ENCODE results near the gene RRP8.

The RRP8 gene

GRCh38 chr11:6563121-6563619, 40.2 kb downstream of the RRP8 start:
- Histone ChIP-seq H3F3A (ENCODE audit: insufficient read depth) (no peaks in the 10 kb centered on the region), H3K27ac (ENCODE audit: low read depth, low read length) (no peak overlapping the region), H3K27me3 (ENCODE audit: low read length) (no peaks in the 10 kb centered on the region), H2AFZ (ENCODE audit: low read depth, low read length, severe bottlenecking) (no peak overlapping the region), H3K4me3 (ENCODE audit: insufficient read depth, low read length, poor library complexity, severe bottlenecking) (no peak overlapping the region), H3K79me2 (ENCODE audit: insufficient read depth, low read length) (no peaks in the 10 kb centered on the region), H3K4me2 (ENCODE audit: low read depth, low read length, poor library complexity, severe bottlenecking) (no peak overlapping the region), H3K9ac (ENCODE audit: low read length) (no peak overlapping the region), H3K9me3 (ENCODE audit: insufficient read depth, low read length) (no peaks in the 10 kb centered on the region), H4K20me1 (ENCODE audit: low read depth, low read length) (no peaks in the 10 kb centered on the region), H3K9me2 (replicated peaks; ENCODE audit: insufficient read depth, low read length) (no peaks in the 10 kb centered on the region), H3K36me3 (ENCODE audit: low read length) (no peaks in the 10 kb centered on the region)
- no peak for TF ChIP-seq EZH2phosphoT487 (conservative IDR thresholded peaks at IDR 0.05; ENCODE audit: low read length)
- TF ChIP-seq CTCF (IDR thresholded peaks at IDR 0.05; ENCODE audit: insufficient read depth, low read length, poor library complexity, severe bottlenecking), result no peak

DNA sequence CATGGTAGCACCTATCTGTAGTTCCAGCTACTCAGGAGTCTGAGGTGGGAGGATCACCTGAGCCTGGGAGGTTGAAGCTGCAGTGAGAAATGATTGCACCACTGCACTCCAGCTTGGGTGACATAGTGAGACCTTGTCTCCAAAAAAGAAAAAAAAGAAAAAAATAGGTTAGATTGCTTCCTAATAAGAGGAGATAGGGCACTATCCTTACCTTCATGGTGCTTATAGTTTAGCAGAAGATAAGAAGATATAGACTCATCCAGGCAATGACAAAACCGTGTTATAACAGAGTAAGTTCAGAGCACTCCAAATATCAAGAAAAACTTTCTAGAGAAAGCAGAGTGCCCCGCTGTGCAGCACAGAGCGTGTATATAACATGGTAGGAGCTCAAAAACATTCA, 42.1 kb downstream of the RRP8 start:
- Histone ChIP-seq H3K27me3 (ENCODE audit: low read length) (no peaks in the 10 kb centered on the region), H3K4me2 (ENCODE audit: low read depth, low read length, poor library complexity, severe bottlenecking) (no peak overlapping the region), H3K9ac (ENCODE audit: low read length) (no peak overlapping the region), H3K9me2 (replicated peaks; ENCODE audit: insufficient read depth, low read length) (no peaks in the 10 kb centered on the region), H3K4me3 (ENCODE audit: insufficient read depth, low read length, poor library complexity, severe bottlenecking) (no peak overlapping the region), H3K79me2 (ENCODE audit: insufficient read depth, low read length) (no peaks in the 10 kb centered on the region), H4K20me1 (ENCODE audit: low read depth, low read length) (no peaks in the 10 kb centered on the region), H3K27ac (ENCODE audit: low read depth, low read length) (no peak overlapping the region), H2AFZ (ENCODE audit: low read depth, low read length, severe bottlenecking) (no peak overlapping the region), H3F3A (ENCODE audit: insufficient read depth) (no peaks in the 10 kb centered on the region), H3K36me3 (ENCODE audit: low read length) (no peaks in the 10 kb centered on the region), H3K9me3 (ENCODE audit: insufficient read depth, low read length) (no peaks in the 10 kb centered on the region)
- TF ChIP-seq CTCF (IDR thresholded peaks at IDR 0.05; ENCODE audit: insufficient read depth, low read length, poor library complexity, severe bottlenecking) (no peak), EZH2phosphoT487 (conservative IDR thresholded peaks at IDR 0.05; ENCODE audit: low read length) (no peak)

DNA sequence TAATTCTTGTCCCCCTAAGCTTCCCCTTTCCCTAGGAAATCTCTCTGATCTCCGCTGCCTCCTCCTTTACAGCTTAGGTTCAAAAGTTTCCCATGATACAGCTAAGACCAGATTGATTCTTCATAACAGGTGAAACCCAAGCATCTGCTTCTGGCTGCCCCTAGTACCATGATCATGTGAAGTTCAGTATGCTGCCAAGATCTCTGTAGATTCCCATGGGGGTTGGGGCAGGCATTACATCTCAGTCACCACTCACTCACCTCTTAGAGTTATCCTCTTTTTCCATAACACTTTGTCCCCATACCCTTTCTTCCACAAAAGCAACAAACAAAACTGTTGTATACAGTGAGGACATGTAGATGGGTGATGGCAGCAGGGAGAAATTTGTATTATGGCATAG, 44.0 kb downstream of the RRP8 start:
- Histone ChIP-seq H3K9ac (ENCODE audit: low read length) (no peak overlapping the region), H3K9me3 (ENCODE audit: insufficient read depth, low read length) (no peaks in the 10 kb centered on the region), H3K4me2 (ENCODE audit: low read depth, low read length, poor library complexity, severe bottlenecking) (no peak overlapping the region), H4K20me1 (ENCODE audit: low read depth, low read length) (no peaks in the 10 kb centered on the region), H3K27me3 (ENCODE audit: low read length) (no peaks in the 10 kb centered on the region), H3K79me2 (ENCODE audit: insufficient read depth, low read length) (no peaks in the 10 kb centered on the region), H2AFZ (ENCODE audit: low read depth, low read length, severe bottlenecking) (no peak overlapping the region), H3K9me2 (replicated peaks; ENCODE audit: insufficient read depth, low read length) (no peaks in the 10 kb centered on the region), H3K27ac (ENCODE audit: low read depth, low read length) (no peak overlapping the region), H3K4me3 (ENCODE audit: insufficient read depth, low read length, poor library complexity, severe bottlenecking) (no peak overlapping the region), H3K36me3 (ENCODE audit: low read length) (no peaks in the 10 kb centered on the region), H3F3A (ENCODE audit: insufficient read depth) (no peaks in the 10 kb centered on the region)
- TF ChIP-seq EZH2phosphoT487 (conservative IDR thresholded peaks at IDR 0.05; ENCODE audit: low read length) (no peak), CTCF (IDR thresholded peaks at IDR 0.05; ENCODE audit: insufficient read depth, low read length, poor library complexity, severe bottlenecking) (no peak)

Data from SU-DHL-6 (cell line).